Measurements from ENCODE around the gene CXCL5. TPM values are rescaled to one million over a fixed set of nuclear protein-coding genes. Genes with fewer than 3 reads are reported as not detected.

CXCL5 gene
- total and polyA plus RNA-seq, 2 of the 4 experiments (the other 2 are of a cell fraction) = 0.14 TPM; not detected in 1

GRCh38 chr4:73964862-73965611 lies 33.4 kb downstream of the CXCL5 start:
- H3K23ac ChIP-seq (ENCODE audit: low read depth, low read length) = no peak overlapping the region
- H3K9me1 ChIP-seq (ENCODE audit: insufficient read depth, low read length) = no peaks in the 10 kb centered on the region
- in situ Hi-C loops (cut with MboI; ENCODE audit: low sequenced_read_pairs) = no loop called here
- no peaks in the 10 kb centered on the region for H4K20me1 ChIP-seq (ENCODE audit: insufficient read depth, low read length)
- no peak overlapping the region for H4K8ac ChIP-seq (ENCODE audit: low read depth in 2 of 2, low read length in 2 of 2)
- no peak overlapping the region for H3K4ac ChIP-seq (ENCODE audit: low read depth, low read length)
- intact Hi-C loops (cut with micrococcal nuclease) = no loop called here
- H4K91ac ChIP-seq (ENCODE audit: insufficient read depth, low read depth, low read length) = no peak overlapping the region
- no peak overlapping the region for H3K27ac ChIP-seq (ENCODE audit: insufficient read depth, low read length)
- no peaks in the 10 kb centered on the region for H3K36me3 ChIP-seq (ENCODE audit: control insufficient read depth, insufficient read depth, low read length)
- 0 out of 2 replicates have a peak, but pooled peaks cover 1% of the 10 kb centered on the region for H3K4me1 ChIP-seq (ENCODE audit: control insufficient read depth, insufficient read depth, low read length)
- peaks cover 6% of the 10 kb centered on the region for H3K9me3 ChIP-seq (ENCODE audit: control insufficient read depth, insufficient read depth, low read length)
- H3K4me2 ChIP-seq (ENCODE audit: low read depth, low read length) = no peak overlapping the region; the same call in 1 of the 2 replicates
- H3K79me1 ChIP-seq (ENCODE audit: low read depth in 1 of 2, low read length in 2 of 2) = no peaks in the 10 kb centered on the region
- no peak overlapping the region for H2BK120ac ChIP-seq (ENCODE audit: low read depth, low read length)
- ATAC-seq (ENCODE audit: low read depth) (no peak), DNase-seq (no peak)
- no peak overlapping the region for H3K56ac ChIP-seq (ENCODE audit: extremely low read depth, insufficient read depth, low read length)
- BruUV-seq (replicated peaks) = no TSS peak
- ChIA-PET POLR2A (ENCODE audit: unreplicated experiment) (no interaction called here), CTCF (interaction anchor here (0.6 kb wide), 1 partner anchor 103 kb away, joined by 5 read pairs; no protein-coding TSS in a partner anchor)
- no peak overlapping the region for H2BK5ac ChIP-seq (ENCODE audit: low read depth, low read length, poor library complexity, severe bottlenecking)
- peaks cover 10% of the 10 kb centered on the region for H3K27me3 ChIP-seq (ENCODE audit: control insufficient read depth, insufficient read depth, low read length)
- no peak overlapping the region for H2BK20ac ChIP-seq (ENCODE audit: low read depth, low read length)
- dilution Hi-C loops (cut with HindIII; ENCODE audit: low sequenced_read_pairs, unreplicated experiment) = no loop called here
- H3K14ac ChIP-seq (replicated peaks; ENCODE audit: low read depth, low read length) = no peak overlapping the region
- 80% methylated on average over 4 of the region's 7 CpGs; no CpG with 5 or more reads in 1 of the 2 experiments for WGBS, 2 experiments (ENCODE audit: extremely low coverage in 2 of 2, insufficient read length in 1 of 2)
- H3K9ac ChIP-seq (ENCODE audit: low read depth, low read length) = no peak overlapping the region
- no peak overlapping the region for H3K4me3 ChIP-seq (ENCODE audit: insufficient read depth, low read depth, low read length)
- H2AK9ac ChIP-seq (replicated peaks; ENCODE audit: low read depth, low read length, poor library complexity) = no peak overlapping the region
- no peak overlapping the region for H2AK5ac ChIP-seq (ENCODE audit: low read depth, low read length)
- H2BK15ac ChIP-seq (ENCODE audit: low read depth, low read length) = no peak overlapping the region
- peak overlapping the region; percentile 51 for H2AFZ ChIP-seq (replicated peaks; ENCODE audit: low read length, poor library complexity)
- H4K5ac ChIP-seq (ENCODE audit: low read depth, low read length) = no peak overlapping the region
- no peak overlapping the region for H3K18ac ChIP-seq (ENCODE audit: low read depth, low read length)
- TF ChIP-seq MAZ (IDR thresholded peaks at IDR 0.05; ENCODE audit: borderline replicate concordance, low read depth, low read length) (no peak), MXI1 (IDR thresholded peaks at IDR 0.05; ENCODE audit: borderline replicate concordance, low read depth, low read length) (no peak), CEBPB (IDR thresholded peaks at IDR 0.05; ENCODE audit: low read depth, low read length) (no peak), ELK1 (IDR thresholded peaks at IDR 0.05; ENCODE audit: borderline replicate concordance, low read depth, low read length) (no peak), BHLHE40 (IDR thresholded peaks at IDR 0.05; ENCODE audit: low read depth, low read length) (no peak), NFE2L2 (IDR thresholded peaks at IDR 0.05; ENCODE audit: low read depth, low read length) (no peak), RCOR1 (IDR thresholded peaks at IDR 0.05; ENCODE audit: insufficient replicate concordance, low read length) (no peak), RAD21 (IDR thresholded peaks at IDR 0.05; ENCODE audit: low read length) (peak; percentile 29; the same call in 1 of the 2 replicates), CHD1 (IDR thresholded peaks at IDR 0.05; ENCODE audit: low read depth, low read length) (no peak), FOS (IDR thresholded peaks at IDR 0.05; ENCODE audit: low read depth, low read length) (no peak), CTCF (conservative IDR thresholded peaks at IDR 0.05; ENCODE audit: low read depth, low read length) (peak; percentile 23; the same call in 1 of the 2 replicates), RFX5 (IDR thresholded peaks at IDR 0.05; ENCODE audit: low read depth, low read length) (no peak), MAFK (IDR thresholded peaks at IDR 0.05; ENCODE audit: low read depth, low read length) (no peak), SMC3 (IDR thresholded peaks at IDR 0.05; ENCODE audit: low read depth, low read length) (0 out of 2 replicates have a peak, but pooled peaks have one; percentile 10), POLR2A (IDR thresholded peaks at IDR 0.05; ENCODE audit: low read depth, low read length) (no peak)
